ENCODE results near the gene KIF26B.

- TF ChIP-seq CTCF (conservative IDR thresholded peaks at IDR 0.05; ENCODE audit: low read depth in 2 of 2) (no peak), EZH2 (IDR thresholded peaks at IDR 0.05; ENCODE audit: low read depth, unreplicated experiment) (no peak), EZH2phosphoT487 (IDR thresholded peaks at IDR 0.05; ENCODE audit: unreplicated experiment) (no peak), REST (IDR thresholded peaks at IDR 0.05; ENCODE audit: unreplicated experiment) (no peak)
Measured at GRCh38 chr1:245266105-245266504, 111.3 kb downstream of the KIF26B start.
